ENCODE results near the gene ACOT2. TPM values are rescaled to one million over a fixed set of nuclear protein-coding genes. Genes with fewer than 3 reads are reported as not detected.
"Not testable (repeated sequence)": the region's sequence is repeated elsewhere in the genome, so short reads cannot be mapped to it uniquely, and the experiment has no call there.

Gene ACOT2
- polyA plus RNA-seq, 4 donors: 25.0 to 89.9 (median 45.9) TPM

GRCh38 chr14:73589116-73589515, 20.1 kb downstream of the ACOT2 start:
- Histone ChIP-seq H3K4me3 (ENCODE audit: low read depth in 1 of 3, low read length in 3 of 3) (no peak overlapping the region), H3K36me3 (ENCODE audit: control insufficient read depth in 3 of 3, insufficient read depth in 2 of 3, low read depth in 1 of 3, low read length in 3 of 3) (no peaks in the 10 kb centered on the region), H3K9me3 (ENCODE audit: control insufficient read depth in 2 of 2, insufficient read depth in 1 of 2, low read depth in 1 of 2, low read length in 1 of 2) (no peaks in the 10 kb centered on the region), H3K27me3 (ENCODE audit: control insufficient read depth in 3 of 3, insufficient read depth in 3 of 3, low read length in 3 of 3) (no peaks in the 10 kb centered on the region), H3K4me1 (ENCODE audit: control insufficient read depth in 3 of 3, insufficient read depth in 2 of 3, low read depth in 1 of 3, low read length in 2 of 3) (no peaks in the 10 kb centered on the region), H3K27ac (ENCODE audit: low read depth in 1 of 3, low read length in 2 of 3) (no peak overlapping the region)
- 76 to 85% (median 83%) methylated on average over 4 of the region's 4 CpGs for WGBS, 3 donors
- FAIRE-seq: no peak
- no peak for DNase-seq

- not testable (repeated sequence) for H3K27me3 ChIP-seq (ENCODE audit: control insufficient read depth in 3 of 3, insufficient read depth in 3 of 3, low read length in 3 of 3); DNase-seq; H3K4me1 ChIP-seq (ENCODE audit: control insufficient read depth in 3 of 3, insufficient read depth in 2 of 3, low read depth in 1 of 3, low read length in 2 of 3); H3K9me3 ChIP-seq (ENCODE audit: control insufficient read depth in 2 of 2, insufficient read depth in 1 of 2, low read depth in 1 of 2, low read length in 1 of 2); H3K27ac ChIP-seq (ENCODE audit: low read depth in 1 of 3, low read length in 2 of 3); H3K36me3 ChIP-seq (ENCODE audit: control insufficient read depth in 3 of 3, insufficient read depth in 2 of 3, low read depth in 1 of 3, low read length in 3 of 3); H3K4me3 ChIP-seq (ENCODE audit: low read depth in 1 of 3, low read length in 3 of 3); FAIRE-seq
- 94 to 98% (median 97%) methylated on average over 18 to 32 of the region's 32 CpGs for WGBS, 3 donors
These were observed 21.6 kb downstream of the ACOT2 start for GRCh38 chr14:73590673-73591004.

DNA sequence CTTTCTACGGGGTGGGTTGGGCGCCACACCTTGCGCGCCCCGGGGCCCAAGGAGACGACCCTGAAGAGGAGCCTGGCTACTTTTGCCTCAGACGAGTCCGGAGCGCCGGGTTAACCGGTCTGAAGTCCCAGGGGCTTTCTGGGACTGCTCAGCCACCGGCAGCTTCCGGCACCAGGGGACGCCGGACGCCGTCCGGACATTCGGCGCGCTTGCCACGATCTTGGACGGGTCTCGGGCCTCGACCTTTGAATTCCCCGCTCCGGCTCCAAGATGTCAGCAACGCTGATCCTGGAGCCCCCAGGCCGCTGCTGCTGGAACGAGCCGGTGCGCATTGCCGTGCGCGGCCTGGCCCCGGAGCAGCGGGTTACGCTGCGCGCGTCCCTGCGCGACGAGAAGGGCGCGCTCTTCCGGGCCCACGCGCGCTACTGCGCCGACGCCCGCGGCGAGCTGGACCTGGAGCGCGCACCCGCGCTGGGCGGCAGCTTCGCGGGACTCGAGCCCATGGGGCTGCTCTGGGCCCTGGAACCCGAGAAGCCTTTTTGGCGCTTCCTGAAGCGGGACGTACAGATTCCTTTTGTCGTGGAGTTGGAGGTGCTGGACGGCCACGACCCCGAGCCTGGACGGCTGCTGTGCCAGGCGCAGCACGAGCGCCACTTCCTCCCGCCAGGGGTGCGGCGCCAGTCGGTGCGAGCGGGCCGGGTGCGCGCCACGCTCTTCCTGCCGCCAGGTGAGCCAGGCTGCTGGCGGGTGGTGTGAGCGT, 22.9 kb downstream of the ACOT2 start, which contains the start of gene ACOT4:
ACOT4 (plus strand) TSS at position 184 of the 760 bp plus-strand sequence; CDS start at position 271, 87 bp downstream.
- Histone ChIP-seq H3K9me3 (ENCODE audit: control insufficient read depth in 2 of 2, insufficient read depth in 1 of 2, low read depth in 1 of 2, low read length in 1 of 2) (no peaks in the 10 kb centered on the region), H3K4me1 (ENCODE audit: control insufficient read depth in 3 of 3, insufficient read depth in 2 of 3, low read depth in 1 of 3, low read length in 2 of 3) (no peaks in the 10 kb centered on the region), H3K4me3 (ENCODE audit: low read depth in 1 of 3, low read length in 3 of 3) (peak within 1 kb of the TSS; percentile 54 to 79 (median 77)), H3K36me3 (ENCODE audit: control insufficient read depth in 3 of 3, insufficient read depth in 2 of 3, low read depth in 1 of 3, low read length in 3 of 3) (peaks cover 0 to 6% (median 0%) of the 10 kb centered on the region in 3 donors), H3K27me3 (ENCODE audit: control insufficient read depth in 3 of 3, insufficient read depth in 3 of 3, low read length in 3 of 3) (no peaks in the 10 kb centered on the region), H3K27ac (ENCODE audit: low read depth in 1 of 3, low read length in 2 of 3) (peak within 1 kb of the TSS in 2 of 3 donors; percentile 74)
- peak; percentile 69 to 81 for DNase-seq
- no peak for FAIRE-seq
- 0 to 1% (median 0%) methylated on average over 80 to 89 of the region's 89 CpGs for WGBS, 3 donors

DNA sequence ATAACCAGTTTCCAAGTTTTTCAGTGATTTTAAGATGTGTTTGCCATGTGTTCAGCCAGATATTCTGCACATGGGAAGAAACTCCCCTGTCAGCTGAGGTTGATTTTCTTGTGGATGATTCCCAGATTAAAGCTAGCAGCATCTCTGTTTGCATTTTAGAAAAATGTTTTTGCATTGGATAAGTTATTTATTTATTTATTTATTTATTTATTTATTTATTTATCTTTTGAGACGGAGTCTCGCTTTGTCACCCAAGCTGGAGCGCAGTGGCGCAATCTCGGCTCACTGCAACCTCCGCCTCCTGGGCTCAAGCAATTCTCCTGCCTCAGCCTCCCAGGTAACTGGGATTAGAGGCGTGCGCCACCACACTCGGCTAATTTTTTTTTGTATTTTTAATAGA, 25.5 kb downstream of the ACOT2 start:
- Histone ChIP-seq H3K27ac (ENCODE audit: low read depth in 1 of 3, low read length in 2 of 3) (no peak overlapping the region), H3K27me3 (ENCODE audit: control insufficient read depth in 3 of 3, insufficient read depth in 3 of 3, low read length in 3 of 3) (no peaks in the 10 kb centered on the region), H3K4me1 (ENCODE audit: control insufficient read depth in 3 of 3, insufficient read depth in 2 of 3, low read depth in 1 of 3, low read length in 2 of 3) (peaks cover 0 to 8% (median 3%) of the 10 kb centered on the region in 3 donors), H3K36me3 (ENCODE audit: control insufficient read depth in 3 of 3, insufficient read depth in 2 of 3, low read depth in 1 of 3, low read length in 3 of 3) (peaks cover 0 to 6% (median 0%) of the 10 kb centered on the region in 3 donors), H3K9me3 (ENCODE audit: control insufficient read depth in 2 of 2, insufficient read depth in 1 of 2, low read depth in 1 of 2, low read length in 1 of 2) (no peaks in the 10 kb centered on the region), H3K4me3 (ENCODE audit: low read depth in 1 of 3, low read length in 3 of 3) (no peak overlapping the region)
- WGBS, 3 donors: 93 to 99% (median 98%) methylated on average over 9 of the region's 9 CpGs
- FAIRE-seq (no peak), DNase-seq (no peak)

GRCh38 chr14:73599499-73599898, 30.5 kb downstream of the ACOT2 start:
- H3K4me3 ChIP-seq (ENCODE audit: low read depth in 1 of 3, low read length in 3 of 3): no peak overlapping the region
- FAIRE-seq (no peak), DNase-seq (peak; percentile 80 to 93)
- peaks cover 0 to 15% (median 3%) of the 10 kb centered on the region in 3 donors for H3K4me1 ChIP-seq (ENCODE audit: control insufficient read depth in 3 of 3, insufficient read depth in 2 of 3, low read depth in 1 of 3, low read length in 2 of 3)
- peaks cover 0 to 6% (median 0%) of the 10 kb centered on the region in 3 donors for H3K36me3 ChIP-seq (ENCODE audit: control insufficient read depth in 3 of 3, insufficient read depth in 2 of 3, low read depth in 1 of 3, low read length in 3 of 3)
- peak overlapping the region in 2 of 3 donors; percentile 36 to 51 for H3K27ac ChIP-seq (ENCODE audit: low read depth in 1 of 3, low read length in 2 of 3)
- H3K27me3 ChIP-seq (ENCODE audit: control insufficient read depth in 3 of 3, insufficient read depth in 3 of 3, low read length in 3 of 3): no peaks in the 10 kb centered on the region
- H3K9me3 ChIP-seq (ENCODE audit: control insufficient read depth in 2 of 2, insufficient read depth in 1 of 2, low read depth in 1 of 2, low read length in 1 of 2): no peaks in the 10 kb centered on the region

GRCh38 chr14:73602994-73603393, 34.0 kb downstream of the ACOT2 start:
- 80 to 89% (median 87%) methylated on average over 3 of the region's 3 CpGs for WGBS, 3 donors
- Histone ChIP-seq H3K4me1 (ENCODE audit: control insufficient read depth in 3 of 3, insufficient read depth in 2 of 3, low read depth in 1 of 3, low read length in 2 of 3) (peaks cover 0 to 15% (median 3%) of the 10 kb centered on the region in 3 donors), H3K27ac (ENCODE audit: low read depth in 1 of 3, low read length in 2 of 3) (no peak overlapping the region), H3K9me3 (ENCODE audit: control insufficient read depth in 2 of 2, insufficient read depth in 1 of 2, low read depth in 1 of 2, low read length in 1 of 2) (peaks cover 0 to 3% of the 10 kb centered on the region in 2 donors), H3K4me3 (ENCODE audit: low read depth in 1 of 3, low read length in 3 of 3) (no peak overlapping the region), H3K36me3 (ENCODE audit: control insufficient read depth in 3 of 3, insufficient read depth in 2 of 3, low read depth in 1 of 3, low read length in 3 of 3) (no peaks in the 10 kb centered on the region), H3K27me3 (ENCODE audit: control insufficient read depth in 3 of 3, insufficient read depth in 3 of 3, low read length in 3 of 3) (no peaks in the 10 kb centered on the region)
- no peak for FAIRE-seq
- DNase-seq: no peak

GRCh38 chr14:73606271-73606670, 37.3 kb downstream of the ACOT2 start:
- Histone ChIP-seq H3K4me1 (ENCODE audit: control insufficient read depth in 3 of 3, insufficient read depth in 2 of 3, low read depth in 1 of 3, low read length in 2 of 3) (no peaks in the 10 kb centered on the region), H3K27ac (ENCODE audit: low read depth in 1 of 3, low read length in 2 of 3) (no peak overlapping the region), H3K4me3 (ENCODE audit: low read depth in 1 of 3, low read length in 3 of 3) (no peak overlapping the region), H3K36me3 (ENCODE audit: control insufficient read depth in 3 of 3, insufficient read depth in 2 of 3, low read depth in 1 of 3, low read length in 3 of 3) (no peaks in the 10 kb centered on the region), H3K27me3 (ENCODE audit: control insufficient read depth in 3 of 3, insufficient read depth in 3 of 3, low read length in 3 of 3) (no peaks in the 10 kb centered on the region), H3K9me3 (ENCODE audit: control insufficient read depth in 2 of 2, insufficient read depth in 1 of 2, low read depth in 1 of 2, low read length in 1 of 2) (peaks cover 0 to 12% of the 10 kb centered on the region in 2 donors)
- no peak for DNase-seq
- no peak for FAIRE-seq
- WGBS, 3 donors: 79 to 84% (median 83%) methylated on average over 3 of the region's 3 CpGs

- Histone ChIP-seq H3K27ac (ENCODE audit: low read depth in 1 of 3, low read length in 2 of 3) (no peak overlapping the region), H3K27me3 (ENCODE audit: control insufficient read depth in 3 of 3, insufficient read depth in 3 of 3, low read length in 3 of 3) (no peaks in the 10 kb centered on the region), H3K4me3 (ENCODE audit: low read depth in 1 of 3, low read length in 3 of 3) (no peak overlapping the region), H3K4me1 (ENCODE audit: control insufficient read depth in 3 of 3, insufficient read depth in 2 of 3, low read depth in 1 of 3, low read length in 2 of 3) (no peaks in the 10 kb centered on the region), H3K9me3 (ENCODE audit: control insufficient read depth in 2 of 2, insufficient read depth in 1 of 2, low read depth in 1 of 2, low read length in 1 of 2) (peaks cover 0 to 12% of the 10 kb centered on the region in 2 donors), H3K36me3 (ENCODE audit: control insufficient read depth in 3 of 3, insufficient read depth in 2 of 3, low read depth in 1 of 3, low read length in 3 of 3) (no peaks in the 10 kb centered on the region)
- WGBS, 3 donors: 94 to 100% (median 94%) methylated on average over 1 of the region's 1 CpG
- FAIRE-seq: no peak
- no peak for DNase-seq
These were observed 38.2 kb downstream of the ACOT2 start for GRCh38 chr14:73607241-73607640.

Data from small intestine (tissue), 7 donors.